Endothelial cell of umbilical vein (primary cell): ENCODE results near the gene RMDN2. TPM values are rescaled to one million over a fixed set of nuclear protein-coding genes. Genes with fewer than 3 reads are reported as not detected.
"Not testable (repeated sequence)": the region's sequence is repeated elsewhere in the genome, so short reads cannot be mapped to it uniquely, and the experiment has no call there.

Experiments
- BruUV-seq: library from RNA; stranded (reverse); fragments of 400-500 nt; replicated peaks from 2 replicates; lab custom pipeline; 2021; lab: Mats Ljungman, UMichigan
- CTCF ChIA-PET: fragments of 300-600, 350-600 bp; sonication (Branson Sonifier 250); formaldehyde crosslinking; loops from one replicate; lab custom pipeline; 2021; ENCODE audit warnings: antibody characterized with exemption, inconsistent platforms; lab: Charles Lee
- POLR2A ChIA-PET: fragments of 300-600, 350-600 bp; sonication (Branson Sonifier 250); formaldehyde crosslinking; loops from one replicate; lab custom pipeline; 2021; ENCODE audit warnings: antibody characterized with exemption, inconsistent platforms; lab: Charles Lee
- DNase-seq: peaks from one replicate; pipeline ENCODE4 v3.0.0-alpha.2; 2011; ENCODE audit warnings: low read depth, low spot score
- FAIRE-seq: peaks from 2 replicates; lab custom pipeline; 2011; peaks lifted over from hg19 to GRCh38; lab: Jason Lieb, UNC
- H2AFZ ChIP-seq: 2 replicates; pipeline ENCODE4 v1.6.0; 2012; ENCODE audit warnings: low read depth, low read length, control low read depth, inconsistent platforms
- H3K27ac ChIP-seq: 2 replicates; pipeline ENCODE4 v1.5.1; 2011; ENCODE audit warnings: low read depth, mild to moderate bottlenecking, control low read depth, low read length, moderate library complexity; ENCODE audit not compliant: insufficient read depth
- H3K27me3 ChIP-seq, 2 experiments: 2 replicates each; pipeline versions ENCODE4 v1.6.0 to v1.6.1; 2011; ENCODE audit warnings: low read length in 2 of 2, mixed read lengths in 1 of 2; ENCODE audit not compliant: control insufficient read depth in 2 of 2, insufficient read depth in 2 of 2
- H3K36me3 ChIP-seq, 2 experiments: 2 replicates in 1 of 2; 3 replicates in 1 of 2; pipeline ENCODE4 v1.5.1; 2011; ENCODE audit warnings: low read length in 2 of 2, mild to moderate bottlenecking in 1 of 2, moderate library complexity in 1 of 2; ENCODE audit not compliant: control insufficient read depth in 2 of 2, insufficient read depth in 2 of 2; ENCODE audit errors: extremely low read depth in 1 of 2
- H3K4me1 ChIP-seq: 3 replicates; pipeline ENCODE4 v1.5.1; 2011; ENCODE audit warnings: mild to moderate bottlenecking, low read length; ENCODE audit not compliant: control insufficient read depth, insufficient read depth; ENCODE audit errors: extremely low read depth
- H3K4me2 ChIP-seq: 2 replicates; pipeline ENCODE4 v1.6.1; 2011; ENCODE audit warnings: low read length, control low read depth, mixed read lengths; ENCODE audit not compliant: insufficient read depth
- H3K4me3 ChIP-seq, 3 experiments: fragments of 200-600 bp in 1 of 3; sonication (generic), shearing (Covaris generic) in 1 of 3; replicated peaks in 1 of 3; 2 replicates each; pipeline ENCODE4 v1.5.1; 2011 to 2016; ENCODE audit warnings: control low read depth in 3 of 3, low read length in 3 of 3, mild to moderate bottlenecking in 2 of 3, inconsistent platforms in 1 of 3, low read depth in 1 of 3, moderate library complexity in 1 of 3; ENCODE audit not compliant: insufficient read depth in 1 of 3
- H3K79me2 ChIP-seq: 2 replicates; pipeline ENCODE4 v1.6.0; 2012; ENCODE audit warnings: low read length, inconsistent platforms; ENCODE audit not compliant: control insufficient read depth, insufficient read depth
- H3K9ac ChIP-seq: replicated peaks from 2 replicates; pipeline ENCODE3; 2011; ENCODE audit warnings: low read length, control low read depth; ENCODE audit not compliant: insufficient read depth; ENCODE audit errors: extremely low read depth
- H3K9me1 ChIP-seq: replicated peaks from 3 replicates; pipeline ENCODE4 v1.6.0; 2011; ENCODE audit warnings: mild to moderate bottlenecking, low read length; ENCODE audit not compliant: control insufficient read depth, insufficient read depth; ENCODE audit errors: extremely low read depth
- H3K9me3 ChIP-seq: replicated peaks from 2 replicates; pipeline ENCODE4 v1.5.1; 2012; ENCODE audit warnings: low read length, inconsistent platforms; ENCODE audit not compliant: control insufficient read depth, insufficient read depth
- H4K20me1 ChIP-seq: replicated peaks from 2 replicates; pipeline ENCODE3; 2011; ENCODE audit warnings: mild to moderate bottlenecking, low read length; ENCODE audit not compliant: control insufficient read depth, insufficient read depth; ENCODE audit errors: extremely low read depth
- CTCF ChIP-seq, 2 donors: IDR thresholded peaks; 1 replicate in 1 of 2; 2 replicates in 1 of 2; pipeline ENCODE4 v1.5.1; 2011; ENCODE audit warnings: low read length in 2 of 2, mild to moderate bottlenecking in 2 of 2, moderate library complexity in 2 of 2, control low read depth in 1 of 2, inconsistent platforms in 1 of 2, low read depth in 1 of 2; ENCODE audit not compliant: insufficient read depth in 1 of 2; ENCODE audit errors: extremely low read depth in 1 of 2
- EZH2 ChIP-seq: IDR thresholded peaks from 2 replicates; pipeline ENCODE4 v1.6.1; 2012; ENCODE audit warnings: borderline replicate concordance, low read depth, mild to moderate bottlenecking, moderate library complexity, low read length, inconsistent platforms; ENCODE audit not compliant: severe bottlenecking
- FOS ChIP-seq: IDR thresholded peaks from 2 replicates; pipeline ENCODE4 v1.6.1; 2011; ENCODE audit warnings: mild to moderate bottlenecking, low read length, moderate library complexity, borderline replicate concordance; ENCODE audit not compliant: insufficient read depth
- GATA2 ChIP-seq: IDR thresholded peaks from 2 replicates; pipeline ENCODE4 v1.7.0; 2011; ENCODE audit warnings: low read depth, mild to moderate bottlenecking, moderate library complexity, mixed read lengths, low read length; ENCODE audit not compliant: insufficient read length, insufficient read depth
- JUN ChIP-seq: IDR thresholded peaks from 2 replicates; pipeline ENCODE4 v1.6.1; 2011; ENCODE audit warnings: borderline replicate concordance, low read depth; ENCODE audit not compliant: insufficient read length, insufficient read depth
- MAX ChIP-seq: IDR thresholded peaks from 2 replicates; pipeline ENCODE4 v1.6.1; 2011; ENCODE audit not compliant: insufficient read depth, insufficient read length
- MYC ChIP-seq: IDR thresholded peaks from one replicate; pipeline ENCODE4 v1.6.1; 2011; ENCODE audit warnings: mild to moderate bottlenecking, low read depth, low read length
- dilution Hi-C: fragments of 300-500 bp; cut with MboI; formaldehyde crosslinking; loops from one replicate; pipeline ENCODE4 v1.15.0; 2019; ENCODE audit warnings: low sequenced_read_pairs; ENCODE audit not compliant: extremely low pct_ligation_motif_present
- intact Hi-C: fragments of 100-400 bp; cut with micrococcal nuclease; formaldehyde crosslinking; loops from one replicate; pipeline ENCODE4 v1.10.0; 2022
- polyA plus RNA-seq, 4 experiments: library from polyadenylated mRNA; depleted of rRNA in 3 of 4; stranded (reverse) in 3 of 4; unstranded in 1 of 4; fragments of >200 nt; gene quantifications; 2 replicates each; pipeline versions ENCODE4 v1.2.1 to v1.2.3, GENCODE V29; 2011 to 2012; ENCODE audit warnings: missing spikeins in 1 of 4
- total RNA-seq: library from RNA; stranded (reverse); gene quantifications from 2 replicates; pipeline ENCODE4 v1.2.3, GENCODE V29; 2021

RMDN2 gene
- total and polyA plus RNA-seq, 2 donors (not counting 3 experiments of a cell fraction or from before 2014, with no cell fraction given) = 0.97 to 2.8 TPM

GRCh38 chr2:37947306-37947705 is 22.2 kb downstream of the RMDN2 start:
- Histone ChIP-seq H3K36me3 (no peaks in the 10 kb centered on the region), H3K4me2 (no peak overlapping the region), H3K9me1 (no peaks in the 10 kb centered on the region), H3K27ac (no peak overlapping the region), H3K4me1 (no peaks in the 10 kb centered on the region), H2AFZ (no peak overlapping the region), H3K79me2 (no peaks in the 10 kb centered on the region), H3K27me3 (peaks cover 0 to 1% of the 10 kb centered on the region in 2 experiments), H3K9me3 (no peaks in the 10 kb centered on the region), H3K9ac (no peak overlapping the region), H4K20me1 (no peaks in the 10 kb centered on the region), H3K4me3 (no peak overlapping the region)
- TF ChIP-seq MAX = no peak
- no peak for TF ChIP-seq CTCF (IDR thresholded peaks at IDR 0.05; ENCODE audit: extremely low read depth in 1 of 2, insufficient read depth in 1 of 2, low read depth in 1 of 2, low read length in 2 of 2)
- TF ChIP-seq MYC = no peak
- TF ChIP-seq EZH2 = no peak
- no peak for TF ChIP-seq JUN
- TF ChIP-seq FOS = no peak
- no peak for TF ChIP-seq GATA2
- dilution Hi-C loops (no loop called here), intact Hi-C loops (no loop called here)
- no peak for FAIRE-seq
- DNase-seq = no peak
- POLR2A ChIA-PET = no interaction called here
- CTCF ChIA-PET = no interaction called here
- BruUV-seq = no TSS peak

- DNase-seq, H3K27me3 ChIP-seq, H3K9ac ChIP-seq, H3K4me1 ChIP-seq, dilution Hi-C loops, H3K79me2 ChIP-seq, H3K9me3 ChIP-seq, CTCF ChIA-PET, BruUV-seq, FAIRE-seq, H4K20me1 ChIP-seq, H3K27ac ChIP-seq, POLR2A ChIA-PET, H3K9me1 ChIP-seq, H3K4me3 ChIP-seq, H2AFZ ChIP-seq, intact Hi-C loops, H3K36me3 ChIP-seq, H3K4me2 ChIP-seq: not testable (repeated sequence)
Measured at GRCh38 chr2:37962018-37962739, 37.1 kb downstream of the RMDN2 start.

GRCh38 chr2:37962740-37963121 is 37.6 kb downstream of the RMDN2 start:
- H3K9me1 ChIP-seq, H3K9me3 ChIP-seq, H4K20me1 ChIP-seq, H3K27ac ChIP-seq, dilution Hi-C loops, H3K27me3 ChIP-seq, POLR2A ChIA-PET, BruUV-seq, FAIRE-seq, H3K4me3 ChIP-seq, H3K4me2 ChIP-seq, DNase-seq, H3K9ac ChIP-seq, H3K36me3 ChIP-seq, CTCF ChIA-PET, H3K4me1 ChIP-seq, H3K79me2 ChIP-seq, H2AFZ ChIP-seq, intact Hi-C loops: not testable (repeated sequence)
